IMR-90 (cell line): ENCODE data around the gene ELMO1. TPM values are rescaled to one million over a fixed set of nuclear protein-coding genes. Genes with fewer than 3 reads are reported as not detected.

Experiments
- ATAC-seq: fragments of 200-7000 bp; cut with Tn5 transposase; 2 replicates; pipeline ENCODE4 v1.9.1; 2020; ENCODE audit warnings: low read depth, mild to moderate bottlenecking, moderate library complexity
- BruUV-seq: library from RNA; stranded (reverse); fragments of 400-500 nt; replicated peaks from 2 replicates; lab custom pipeline; 2021; lab: Mats Ljungman, UMichigan
- CTCF ChIA-PET: fragments of 300-600 bp; formaldehyde crosslinking; extraction: SDS; loops from one replicate; lab custom pipeline; 2021; ENCODE audit warnings: antibody characterized with exemption; lab: Yijun Ruan, JAX
- POLR2A ChIA-PET: fragments of 300-600 bp; sonication (Branson Sonifier 250); formaldehyde crosslinking; loops from one replicate; lab custom pipeline; 2022; ENCODE audit warnings: antibody characterized with exemption; ENCODE audit not compliant: unreplicated experiment; lab: Charles Lee
- DNase-seq: peaks from one replicate; pipeline ENCODE4 v3.0.0; 2013
- H2AFZ ChIP-seq: replicated peaks from 2 replicates; pipeline ENCODE3; 2013; ENCODE audit warnings: low read length, mild to moderate bottlenecking; ENCODE audit not compliant: poor library complexity
- H2AK5ac ChIP-seq: 2 replicates; pipeline ENCODE4 v1.6.1; 2013; ENCODE audit warnings: low read depth, low read length, inconsistent platforms
- H2AK9ac ChIP-seq: replicated peaks from 2 replicates; pipeline ENCODE3; 2013; ENCODE audit warnings: mild to moderate bottlenecking, low read depth, low read length, moderate library complexity; ENCODE audit not compliant: poor library complexity
- H2BK120ac ChIP-seq: 2 replicates; pipeline ENCODE4 v1.6.1; 2013; ENCODE audit warnings: low read depth, low read length, inconsistent platforms
- H2BK15ac ChIP-seq: 3 replicates; pipeline ENCODE4 v1.6.1; 2013; ENCODE audit warnings: low read depth, low read length, inconsistent platforms
- H2BK20ac ChIP-seq: 2 replicates; pipeline ENCODE4 v1.6.1; 2013; ENCODE audit warnings: low read depth, mild to moderate bottlenecking, inconsistent platforms, low read length, moderate library complexity
- H2BK5ac ChIP-seq: 2 replicates; pipeline ENCODE4 v1.6.1; 2013; ENCODE audit warnings: mild to moderate bottlenecking, low read depth, low read length, inconsistent platforms; ENCODE audit not compliant: poor library complexity, severe bottlenecking
- H3K14ac ChIP-seq: replicated peaks from 2 replicates; pipeline ENCODE4 v1.6.1; 2013; ENCODE audit warnings: low read depth, low read length, inconsistent platforms
- H3K18ac ChIP-seq: 2 replicates; pipeline ENCODE4 v1.6.1; 2013; ENCODE audit warnings: low read depth, low read length, control low read depth
- H3K23ac ChIP-seq: 2 replicates; pipeline ENCODE4 v1.6.1; 2013; ENCODE audit warnings: low read depth, low read length, inconsistent platforms
- H3K27ac ChIP-seq: 2 replicates; pipeline ENCODE4 v1.5.1; 2013; ENCODE audit warnings: mild to moderate bottlenecking, control low read depth, low read length; ENCODE audit not compliant: insufficient read depth
- H3K27me3 ChIP-seq: 2 replicates; pipeline ENCODE4 v1.6.1; 2013; ENCODE audit warnings: low read length; ENCODE audit not compliant: control insufficient read depth, insufficient read depth
- H3K36me3 ChIP-seq: 2 replicates; pipeline ENCODE4 v1.6.1; 2013; ENCODE audit warnings: low read length, mixed read lengths; ENCODE audit not compliant: control insufficient read depth, insufficient read depth
- H3K4ac ChIP-seq: 2 replicates; pipeline ENCODE4 v1.6.1; 2013; ENCODE audit warnings: low read depth, low read length, inconsistent platforms
- H3K4me1 ChIP-seq: 2 replicates; pipeline ENCODE4 v1.6.1; 2013; ENCODE audit warnings: low read length, mixed read lengths; ENCODE audit not compliant: control insufficient read depth, insufficient read depth
- H3K4me2 ChIP-seq: 2 replicates; pipeline ENCODE4 v1.6.1; 2013; ENCODE audit warnings: low read depth, mild to moderate bottlenecking, control low read depth, low read length, moderate library complexity
- H3K4me3 ChIP-seq: 2 replicates; pipeline ENCODE4 v1.5.1; 2013; ENCODE audit warnings: low read depth, mild to moderate bottlenecking, control low read depth, low read length, moderate library complexity; ENCODE audit not compliant: insufficient read depth
- H3K56ac ChIP-seq: 2 replicates; pipeline ENCODE4 v1.6.1; 2013; ENCODE audit warnings: low read length, inconsistent platforms; ENCODE audit not compliant: insufficient read depth; ENCODE audit errors: extremely low read depth
- H3K79me1 ChIP-seq, 2 experiments: 2 replicates each; pipeline ENCODE4 v1.6.1; 2013; ENCODE audit warnings: low read length in 2 of 2, inconsistent platforms in 1 of 2, low read depth in 1 of 2
- H3K9ac ChIP-seq: 2 replicates; pipeline ENCODE4 v1.6.1; 2013; ENCODE audit warnings: low read depth, low read length, control low read depth
- H3K9me1 ChIP-seq: 2 replicates; pipeline ENCODE4 v1.6.1; 2013; ENCODE audit warnings: low read length, inconsistent platforms; ENCODE audit not compliant: insufficient read depth
- H3K9me3 ChIP-seq: 2 replicates; pipeline ENCODE4 v1.6.1; 2013; ENCODE audit warnings: low read length; ENCODE audit not compliant: control insufficient read depth, insufficient read depth
- H4K20me1 ChIP-seq: 2 replicates; pipeline ENCODE4 v1.6.1; 2013; ENCODE audit warnings: low read length, inconsistent platforms; ENCODE audit not compliant: insufficient read depth
- H4K5ac ChIP-seq: 2 replicates; pipeline ENCODE4 v1.6.1; 2013; ENCODE audit warnings: mild to moderate bottlenecking, low read depth, low read length, control low read depth
- H4K8ac ChIP-seq, 2 experiments: 2 replicates each; pipeline ENCODE4 v1.6.1; 2013; ENCODE audit warnings: low read depth in 2 of 2, low read length in 2 of 2, control low read depth in 1 of 2, inconsistent platforms in 1 of 2
- H4K91ac ChIP-seq: 2 replicates; pipeline ENCODE4 v1.6.1; 2013; ENCODE audit warnings: low read depth, low read length, inconsistent platforms; ENCODE audit not compliant: insufficient read depth
- BHLHE40 ChIP-seq: fragments of 150-350 bp; IDR thresholded peaks from 2 replicates; pipeline ENCODE4 v1.6.1; 2016; ENCODE audit warnings: mild to moderate bottlenecking, low read depth, low read length
- ELK1 ChIP-seq: fragments of 150-350 bp; IDR thresholded peaks from 2 replicates; pipeline ENCODE4 v1.6.1; 2016; ENCODE audit warnings: low read depth, mild to moderate bottlenecking, low read length, moderate library complexity, borderline replicate concordance
- MXI1 ChIP-seq: IDR thresholded peaks from 2 replicates; pipeline ENCODE4 v1.6.1; 2012; ENCODE audit warnings: low read depth, mild to moderate bottlenecking, low read length, moderate library complexity, borderline replicate concordance
- SMC3 ChIP-seq: fragments of 150-350 bp; IDR thresholded peaks from 2 replicates; pipeline ENCODE4 v1.6.1; 2016; ENCODE audit warnings: low read depth, mild to moderate bottlenecking, antibody characterized with exemption, low read length, moderate library complexity
- WGBS, 2 experiments: methylation state at CpG; one replicate each; pipeline versions ENCODE4 v1.1.5 to v1.1.7; 2013; ENCODE audit warnings: missing lambda C conversion rate in 2 of 2; ENCODE audit not compliant: insufficient read length in 1 of 2; ENCODE audit errors: extremely low coverage in 2 of 2; 5-methylcytosine and 5-hydroxymethylcytosine counted together
- dilution Hi-C: fragments of 300-500 bp; cut with HindIII; formaldehyde crosslinking; loops from one replicate; pipeline ENCODE4 v1.14.3; 2018; ENCODE audit warnings: low sequenced_read_pairs; ENCODE audit not compliant: unreplicated experiment
- in situ Hi-C: fragments of 300-500 bp; cut with MboI; formaldehyde crosslinking; loops from 3 replicates; pipeline ENCODE4 v1.14.3; 2019; ENCODE audit warnings: low sequenced_read_pairs, inconsistent platforms, mixed read lengths
- intact Hi-C: fragments of 100-400 bp; cut with micrococcal nuclease; formaldehyde crosslinking; loops from 2 replicates; pipeline ENCODE4 v1.10.0; 2022
- polyA plus RNA-seq, 3 experiments: library from polyadenylated mRNA; depleted of rRNA; stranded (reverse); fragments of >200 nt; gene quantifications; 2 replicates each; pipeline ENCODE4 v1.2.3, GENCODE V29; 2012; ENCODE audit warnings: low replicate concordance in 1 of 3
- total RNA-seq: library from RNA; depleted of rRNA; stranded (reverse); fragments of >200 nt; gene quantifications from 2 replicates; pipeline ENCODE4 v1.2.3, GENCODE V29; 2012

Gene ELMO1
- total and polyA plus RNA-seq, 2 of the 4 experiments (the other 2 are of a cell fraction), result 0.03 TPM; not detected in 1

GRCh38 chr7:36814311-36814710 is 634.4 kb downstream of the ELMO1 start:
- no CpG with 5 or more reads among the region's 4 CpGs for WGBS, 2 experiments
- H2BK120ac ChIP-seq, result no peak overlapping the region
- ATAC-seq, result no peak

More at GRCh38 chr7:36814311-36814710, 634.4 kb downstream of the ELMO1 start:
- Histone ChIP-seq H3K23ac (no peak overlapping the region), H4K8ac (no peak overlapping the region), H3K4ac (no peak overlapping the region), H2AFZ (no peak overlapping the region), H2BK5ac (no peak overlapping the region), H3K4me1 (no peaks in the 10 kb centered on the region), H3K9me3 (no peaks in the 10 kb centered on the region), H3K36me3 (no peaks in the 10 kb centered on the region), H3K4me3 (no peak overlapping the region), H4K91ac (no peak overlapping the region), H3K9me1 (no peaks in the 10 kb centered on the region), H3K18ac (no peak overlapping the region), H2AK5ac (no peak overlapping the region), H3K27me3 (no peaks in the 10 kb centered on the region), H3K56ac (no peak overlapping the region), H4K5ac (no peak overlapping the region), H2BK15ac (no peak overlapping the region), H3K14ac (no peak overlapping the region), H3K4me2 (no peak overlapping the region), H2AK9ac (no peak overlapping the region), H2BK20ac (no peak overlapping the region), H3K79me1 (no peaks in the 10 kb centered on the region), H3K9ac (no peak overlapping the region), H4K20me1 (no peaks in the 10 kb centered on the region), H3K27ac (no peak overlapping the region)
- BruUV-seq, result no TSS peak
- ChIA-PET POLR2A (no interaction called here), CTCF (no interaction called here)
- TF ChIP-seq SMC3 (no peak), BHLHE40 (no peak), ELK1 (no peak), MXI1 (no peak)
- in situ Hi-C loops (no loop called here), intact Hi-C loops (no loop called here), dilution Hi-C loops (no loop called here)
- DNase-seq, result no peak
